HL-60/S4 treated with phorbol 12-myristate 13-acetate at 8.2 ng/mL for 4 days and 3 days (cell line): Measurements from ENCODE around the gene YAP1.

Source experiments
- in situ Hi-C: fragments of 300-500 bp; cut with MboI; formaldehyde crosslinking; loops from 2 replicates; pipeline ENCODE4 v1.15.0; 2022; ENCODE audit warnings: low sequenced_read_pairs

Gene YAP1

DNA sequence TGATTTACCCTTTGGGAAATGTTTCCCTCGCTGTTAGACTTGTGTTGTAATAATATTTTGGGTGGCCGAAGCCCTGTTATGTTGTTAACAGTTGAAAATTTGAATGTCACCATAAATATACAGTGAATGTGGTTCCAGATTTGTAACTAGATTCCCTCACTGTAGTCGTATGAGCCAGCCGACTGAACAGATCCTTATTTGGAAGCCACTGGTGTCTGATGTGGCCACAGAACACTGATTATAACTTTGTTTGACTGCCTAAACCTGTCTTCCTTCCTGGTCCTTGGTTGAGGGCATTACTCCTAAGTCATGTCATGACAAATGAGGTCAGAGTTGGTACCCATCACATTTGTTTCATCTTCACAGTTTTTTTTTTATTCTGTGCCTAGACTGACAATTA is 45.4 kb downstream of the YAP1 start:
- in situ Hi-C loops, result no loop called here

GRCh38 chr11:102157219-102157618 is 47.0 kb downstream of the YAP1 start:
- in situ Hi-C loops, result no loop called here

GRCh38 chr11:102158164-102158735 is 48.0 kb downstream of the YAP1 start:
- in situ Hi-C loops, result no loop called here

DNA sequence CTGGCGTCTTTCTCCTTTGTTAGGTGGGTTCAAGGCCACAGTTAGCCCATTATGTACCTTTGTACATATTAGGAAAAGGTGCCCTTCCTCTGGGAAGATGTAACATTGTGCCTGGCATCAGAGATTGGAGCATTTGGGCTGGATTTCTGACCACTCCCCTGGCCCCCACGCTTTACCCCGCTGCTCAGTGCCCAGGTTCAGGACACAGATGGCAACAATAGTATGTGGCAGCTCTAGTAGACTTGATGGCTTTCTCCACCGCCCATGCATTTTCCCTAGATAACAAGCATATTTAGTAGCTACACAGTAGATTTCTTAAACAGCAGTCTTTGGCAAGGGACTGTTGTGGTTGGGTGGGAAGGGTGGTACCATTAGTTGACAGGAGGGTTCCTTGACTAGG is 53.1 kb downstream of the YAP1 start:
- in situ Hi-C loops, result no loop called here

DNA sequence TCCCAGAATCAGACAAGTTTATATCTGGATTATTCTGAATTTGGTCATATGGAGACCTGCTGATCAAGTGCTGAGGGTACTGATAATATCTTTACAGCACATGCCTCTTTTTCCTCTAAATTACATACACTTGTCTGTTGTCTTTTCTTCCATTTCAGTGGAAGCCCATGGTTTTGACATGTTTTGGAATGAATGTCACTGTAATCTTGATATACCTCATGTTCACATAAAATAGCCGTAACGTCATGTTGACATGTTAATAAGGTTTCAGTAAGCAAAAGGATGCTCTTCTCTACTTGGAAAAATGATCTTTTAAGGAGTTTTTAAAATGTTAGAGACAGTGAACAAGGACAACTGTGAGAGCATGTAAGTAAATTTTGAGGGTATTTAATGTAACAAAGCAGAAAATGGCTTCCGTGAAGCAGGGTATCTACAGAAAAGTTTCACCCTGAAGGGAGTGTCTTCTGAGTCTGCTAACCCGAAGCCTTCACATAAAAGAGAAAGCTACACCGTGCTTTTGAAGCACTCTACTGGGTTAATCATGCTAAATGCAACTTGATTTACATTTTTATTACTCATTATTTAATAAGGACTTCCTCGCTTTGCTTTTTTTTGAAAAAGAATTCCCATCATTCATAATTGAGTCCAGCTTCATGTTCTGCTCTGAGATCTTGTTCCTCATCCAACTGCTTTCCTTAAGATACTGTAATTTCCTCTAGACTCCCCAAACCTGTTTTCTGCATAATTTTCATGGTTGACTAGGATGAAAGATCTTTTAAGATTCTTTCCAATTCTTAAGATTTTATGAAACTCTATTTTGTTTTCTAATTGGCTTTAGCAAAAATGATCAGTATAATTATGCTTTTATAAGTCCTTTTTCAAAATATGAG is 56.2 kb downstream of the YAP1 start:
- in situ Hi-C loops, result no loop called here

GRCh38 chr11:102168481-102168880 is 58.2 kb downstream of the YAP1 start:
- in situ Hi-C loops, result no loop called here

DNA sequence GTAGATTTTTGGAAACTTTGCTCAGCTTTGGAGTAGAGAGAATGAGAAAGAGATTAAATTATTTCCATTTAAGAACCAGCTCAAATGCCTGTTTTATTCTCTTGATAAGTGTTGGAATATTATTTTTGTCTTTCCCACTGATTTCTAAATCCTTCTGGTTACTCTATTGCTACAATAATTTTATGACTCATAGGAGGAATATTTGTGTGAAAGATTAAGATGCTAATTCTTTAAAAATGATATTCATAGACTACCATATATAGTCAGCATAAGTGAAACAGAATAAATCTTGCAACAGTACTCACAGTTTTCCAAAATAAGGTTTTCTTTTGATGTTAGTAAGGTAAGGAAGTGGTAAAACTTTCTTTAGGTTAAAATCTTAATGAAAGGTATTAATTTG is 60.9 kb downstream of the YAP1 start:
- in situ Hi-C loops, result no loop called here

GRCh38 chr11:102172127-102172848 is 62.0 kb downstream of the YAP1 start:
- in situ Hi-C loops, result no loop called here

DNA sequence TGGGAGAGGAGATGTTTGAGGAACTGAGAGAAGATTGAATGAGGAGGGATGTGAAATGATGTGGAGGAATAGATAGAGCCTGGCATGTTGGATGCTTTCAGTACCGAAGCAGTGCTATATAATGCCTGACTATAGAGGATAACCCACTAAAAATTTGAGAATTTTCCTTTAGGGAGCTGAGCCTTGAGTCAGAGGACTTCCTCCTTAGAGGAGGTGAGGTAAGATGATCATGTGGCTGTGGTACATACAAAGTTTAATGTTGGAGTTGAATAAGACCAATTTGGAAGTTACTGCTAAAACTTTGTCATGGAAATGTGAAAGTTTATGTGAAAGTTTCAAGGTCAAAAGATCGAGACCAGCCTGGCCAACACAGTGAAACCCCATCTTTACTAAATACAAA is 66.9 kb downstream of the YAP1 start:
- in situ Hi-C loops, result no loop called here

DNA sequence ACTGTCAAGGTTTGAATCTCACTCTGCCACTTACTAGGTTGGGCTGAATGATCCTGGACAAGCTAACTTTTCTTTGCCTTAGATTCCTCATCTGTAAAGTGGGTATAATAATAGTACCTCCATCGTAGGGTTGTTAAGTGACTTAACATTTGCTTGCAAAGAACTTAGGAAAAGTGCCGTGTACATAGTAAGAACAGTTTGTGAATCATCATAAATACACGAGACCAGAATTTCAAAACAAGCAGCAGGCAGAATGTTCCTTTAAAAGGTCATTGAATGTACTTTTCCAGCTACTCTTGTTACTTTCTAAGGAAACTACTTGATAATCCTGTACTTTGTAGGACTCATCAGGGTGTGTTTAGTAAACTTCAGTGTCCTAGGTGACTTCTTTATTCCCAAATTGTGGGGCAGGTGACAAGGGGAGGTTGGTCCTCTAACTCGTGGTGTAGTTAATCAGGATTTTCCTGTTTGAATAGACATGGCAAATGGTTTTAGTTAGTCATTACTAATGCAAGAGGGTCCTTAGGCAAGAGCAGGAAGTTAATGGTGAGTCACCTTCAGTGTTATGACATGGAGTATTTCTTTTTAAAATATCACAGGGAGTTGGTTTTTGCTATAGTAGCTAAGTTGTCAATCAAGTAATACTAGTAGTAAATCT is 67.9 kb downstream of the YAP1 start:
- in situ Hi-C loops, result no loop called here

GRCh38 chr11:102179371-102179770 is 69.1 kb downstream of the YAP1 start:
- in situ Hi-C loops, result no loop called here

DNA sequence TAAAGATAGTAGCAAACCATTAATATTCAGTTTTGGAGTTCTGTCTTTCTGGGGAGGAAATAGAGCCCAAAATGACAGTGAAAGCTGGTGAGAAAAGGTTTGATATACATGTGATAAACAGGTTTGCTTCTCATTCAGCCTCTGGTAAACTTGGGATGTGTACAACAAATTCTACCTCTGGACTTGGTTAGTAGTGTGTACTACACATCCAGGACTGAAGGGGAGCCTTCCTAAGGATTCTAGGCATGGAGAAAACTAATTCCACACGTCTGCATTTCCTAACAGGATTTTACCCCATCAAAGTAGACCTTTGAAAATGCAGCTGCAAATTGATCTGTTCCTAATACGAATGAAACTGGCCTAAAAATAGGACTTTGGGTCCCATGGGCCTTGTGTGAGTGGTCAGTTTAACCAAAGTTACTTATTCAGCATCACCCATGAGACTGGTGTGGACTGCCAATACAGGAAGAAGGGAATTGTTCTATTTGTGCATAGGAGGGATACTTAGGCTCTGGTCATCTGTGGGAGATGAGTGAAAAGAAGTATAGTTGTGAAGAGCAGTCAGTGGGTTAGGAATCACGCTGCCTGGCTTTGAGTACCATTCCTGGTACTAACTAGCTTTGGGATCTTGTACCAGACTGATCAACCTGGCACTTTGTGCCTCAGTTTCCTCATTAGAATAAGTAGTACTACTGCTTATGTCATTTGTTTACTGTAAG is 74.2 kb downstream of the YAP1 start:
- in situ Hi-C loops, result no loop called here

GRCh38 chr11:102186551-102187191 is 76.4 kb downstream of the YAP1 start:
- in situ Hi-C loops, result no loop called here

- in situ Hi-C loops, result no loop called here
These were observed 77.3 kb downstream of the YAP1 start for GRCh38 chr11:102187416-102188151.

- in situ Hi-C loops, result no loop called here
These were observed 78.2 kb downstream of the YAP1 start for GRCh38 chr11:102188488-102188887.

DNA sequence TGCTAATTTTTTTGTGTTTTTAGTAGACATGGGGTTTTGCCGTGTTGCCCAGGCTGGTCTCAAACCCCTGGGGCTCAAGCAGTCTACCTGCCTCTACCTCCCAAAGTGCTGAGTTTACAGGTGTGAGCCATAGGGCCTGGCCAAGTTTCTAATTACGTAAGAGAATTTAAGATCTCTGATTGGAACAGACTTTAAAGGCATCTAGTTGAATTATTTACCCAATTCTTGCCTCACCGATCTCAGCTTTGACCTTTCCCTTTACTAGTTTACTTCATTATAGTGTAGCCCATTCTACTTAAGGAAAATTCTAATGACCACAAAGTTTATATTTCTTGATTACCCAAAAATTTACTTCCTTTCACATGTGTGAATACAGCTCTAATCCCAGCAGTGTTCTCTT is 81.6 kb downstream of the YAP1 start:
- in situ Hi-C loops, result no loop called here

DNA sequence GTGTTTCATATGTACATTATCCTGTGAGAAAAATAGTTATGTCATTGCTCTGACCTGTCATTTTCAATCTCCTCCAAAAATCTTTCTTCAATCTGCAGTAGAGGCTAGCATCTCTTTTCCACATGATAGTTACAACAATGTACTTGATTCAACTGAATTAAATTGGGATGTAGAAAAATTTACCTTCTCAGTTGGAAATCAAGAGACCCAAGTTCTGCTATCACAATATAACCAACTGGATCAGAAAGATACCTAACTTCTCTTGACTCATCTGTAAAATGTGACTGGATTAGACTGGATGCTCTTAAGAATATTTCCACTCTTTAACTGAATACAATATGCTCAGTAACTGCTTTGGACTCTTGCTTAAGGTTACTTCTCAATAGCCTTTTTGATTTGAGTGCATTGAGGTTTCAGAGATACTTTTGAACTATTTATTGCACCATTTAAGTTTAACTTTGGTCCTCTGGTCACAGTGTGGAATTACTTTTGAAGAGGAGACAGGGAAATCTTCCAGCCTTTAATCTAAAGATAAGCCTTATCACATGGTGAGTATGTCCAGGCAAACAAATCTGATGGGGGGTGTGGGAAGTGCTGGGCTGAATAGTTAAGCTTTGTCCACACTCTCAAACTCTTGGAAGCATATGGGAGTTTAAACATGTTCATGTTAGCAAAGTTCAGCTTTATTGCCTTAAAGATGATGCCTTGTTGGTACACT is 82.3 kb downstream of the YAP1 start:
- in situ Hi-C loops, result no loop called here

GRCh38 chr11:102194257-102194656 is 84.0 kb downstream of the YAP1 start:
- in situ Hi-C loops, result no loop called here

DNA sequence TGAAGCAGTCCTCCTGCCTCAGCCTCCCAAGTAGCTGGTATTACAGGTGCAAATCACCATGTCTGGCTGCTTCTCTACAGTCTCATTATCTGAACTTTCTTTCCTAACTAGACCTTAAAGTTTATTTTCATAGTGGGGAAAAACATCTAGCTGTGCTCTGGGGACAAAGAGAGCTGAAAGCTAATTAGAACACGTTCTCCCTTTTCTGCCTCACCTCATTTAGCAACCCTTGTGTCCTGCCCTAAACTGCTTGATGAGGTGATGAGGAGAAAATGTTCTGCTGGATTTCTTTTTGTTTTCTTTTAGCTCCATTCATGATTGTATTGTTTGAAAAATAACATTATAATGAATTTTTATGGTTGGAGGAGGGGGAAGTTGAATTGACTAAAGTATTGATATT is 84.7 kb downstream of the YAP1 start:
- in situ Hi-C loops, result no loop called here
